HG03565 (cell line): ENCODE measurements around the gene WFDC1.
"Not testable (repeated sequence)": the region's sequence is repeated elsewhere in the genome, so short reads cannot be mapped to it uniquely, and the experiment has no call there.

Experiments used
- ATAC-seq: cut with Tn5 transposase; IDR thresholded peaks from one replicate; pipeline ENCODE4 v1.9.1; 2021; ENCODE audit warnings: mild to moderate bottlenecking, moderate library complexity; ENCODE audit not compliant: unreplicated experiment

WFDC1 gene

DNA sequence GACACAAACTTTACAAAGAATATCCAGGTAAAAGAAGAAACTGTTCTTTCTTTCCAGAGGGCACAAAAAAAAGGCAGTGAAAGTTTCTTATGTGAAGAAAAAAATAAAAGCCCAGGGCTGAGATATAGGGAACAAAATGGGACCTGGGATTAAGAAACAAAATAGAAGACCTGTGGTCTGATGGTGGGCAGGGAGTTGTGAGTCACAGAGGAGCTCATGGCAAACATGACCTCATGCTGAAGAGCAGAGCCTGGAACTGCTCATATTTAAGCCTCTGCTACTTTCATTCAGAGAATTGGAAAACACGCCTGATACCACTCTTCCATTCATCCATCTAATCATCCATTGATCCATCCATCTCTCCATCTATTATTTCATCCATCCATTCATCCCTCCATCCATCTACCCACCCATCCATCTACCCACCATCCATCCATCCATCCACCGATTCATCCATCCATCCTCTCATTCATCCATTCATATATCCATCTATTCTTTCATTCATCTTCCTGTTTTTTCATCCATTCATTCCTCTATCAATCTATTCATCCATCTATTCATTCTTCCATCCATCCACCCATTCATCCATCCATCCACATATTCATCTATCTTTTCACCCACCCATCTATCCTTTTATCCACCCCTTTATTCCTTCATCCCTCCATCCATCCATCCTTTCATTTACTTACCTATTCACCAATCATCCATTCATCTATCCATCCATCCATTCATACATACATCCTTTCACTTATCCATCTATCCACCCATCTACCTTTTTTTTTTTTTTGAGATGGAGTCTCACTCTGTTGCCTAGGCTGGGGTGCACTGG, 30.0 kb downstream of the WFDC1 start:
- no peak for ATAC-seq

DNA sequence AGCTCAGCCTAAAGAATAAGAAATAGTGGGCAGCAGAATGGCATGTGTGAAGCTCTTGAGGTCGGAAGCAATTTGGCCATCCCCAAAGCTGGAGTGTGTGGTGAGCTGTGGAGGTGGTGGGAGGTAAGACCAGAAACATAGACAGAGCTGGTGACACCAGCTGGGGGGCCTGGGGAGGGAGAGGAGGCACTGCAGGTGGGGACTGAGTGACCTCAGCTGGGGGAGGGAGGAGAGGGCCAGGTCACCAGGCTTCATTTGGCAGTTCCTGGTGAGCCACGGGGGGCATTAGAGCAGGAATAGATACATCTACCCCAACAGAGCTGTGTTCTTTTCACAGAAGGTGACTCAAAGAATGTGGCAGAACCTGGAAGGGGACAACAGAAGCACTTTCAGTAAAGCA, 31.9 kb downstream of the WFDC1 start:
- ATAC-seq: no peak

DNA sequence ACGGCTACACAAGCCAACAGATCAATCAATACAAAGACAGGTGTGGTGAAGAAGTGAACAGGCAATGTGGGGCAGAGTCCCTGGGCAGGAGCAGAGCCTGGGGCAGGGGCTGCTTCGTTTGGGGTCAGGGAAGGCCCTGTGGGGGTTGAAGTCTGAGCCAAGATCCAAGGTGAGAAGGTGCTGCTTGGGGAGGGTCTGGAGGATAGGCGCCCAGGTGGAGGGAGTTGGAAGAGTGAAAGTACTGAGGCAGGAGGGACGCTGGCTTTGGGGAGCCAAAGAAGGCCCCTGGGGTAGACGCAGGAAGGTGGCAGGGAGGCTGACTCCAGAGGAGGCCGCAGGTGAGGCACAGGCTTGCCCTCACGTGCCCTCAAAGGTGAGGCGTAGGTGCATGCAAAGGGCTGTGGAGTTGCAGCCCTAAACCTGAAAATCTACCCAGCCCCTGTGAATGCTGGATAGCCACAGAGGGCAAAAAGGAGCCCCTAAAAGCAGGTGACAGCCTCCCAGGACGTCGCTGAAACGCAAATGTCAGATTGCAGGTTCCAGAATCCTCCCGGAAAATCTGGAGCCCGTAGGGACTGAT, 33.3 kb downstream of the WFDC1 start:
- no peak for ATAC-seq

DNA sequence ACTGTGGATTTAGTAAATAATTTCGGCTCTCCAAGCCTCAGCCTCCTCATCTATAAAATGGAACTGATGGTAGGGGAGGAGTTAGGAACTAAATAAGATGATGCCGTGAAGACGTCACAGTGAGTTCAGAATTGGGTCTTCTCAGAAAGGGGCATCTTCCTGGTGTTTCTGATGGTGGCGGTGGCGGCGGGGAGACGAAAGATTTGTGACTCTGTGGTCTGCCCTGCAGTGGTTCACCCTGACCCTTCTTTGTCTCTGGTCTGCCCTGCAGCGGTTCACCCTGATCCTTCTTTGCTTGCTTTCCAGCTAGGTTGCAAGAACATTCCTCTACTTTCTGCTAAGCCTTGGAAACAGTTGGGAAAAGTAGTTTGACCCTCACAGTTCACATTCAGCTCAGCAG, 34.3 kb downstream of the WFDC1 start:
- no peak for ATAC-seq

DNA sequence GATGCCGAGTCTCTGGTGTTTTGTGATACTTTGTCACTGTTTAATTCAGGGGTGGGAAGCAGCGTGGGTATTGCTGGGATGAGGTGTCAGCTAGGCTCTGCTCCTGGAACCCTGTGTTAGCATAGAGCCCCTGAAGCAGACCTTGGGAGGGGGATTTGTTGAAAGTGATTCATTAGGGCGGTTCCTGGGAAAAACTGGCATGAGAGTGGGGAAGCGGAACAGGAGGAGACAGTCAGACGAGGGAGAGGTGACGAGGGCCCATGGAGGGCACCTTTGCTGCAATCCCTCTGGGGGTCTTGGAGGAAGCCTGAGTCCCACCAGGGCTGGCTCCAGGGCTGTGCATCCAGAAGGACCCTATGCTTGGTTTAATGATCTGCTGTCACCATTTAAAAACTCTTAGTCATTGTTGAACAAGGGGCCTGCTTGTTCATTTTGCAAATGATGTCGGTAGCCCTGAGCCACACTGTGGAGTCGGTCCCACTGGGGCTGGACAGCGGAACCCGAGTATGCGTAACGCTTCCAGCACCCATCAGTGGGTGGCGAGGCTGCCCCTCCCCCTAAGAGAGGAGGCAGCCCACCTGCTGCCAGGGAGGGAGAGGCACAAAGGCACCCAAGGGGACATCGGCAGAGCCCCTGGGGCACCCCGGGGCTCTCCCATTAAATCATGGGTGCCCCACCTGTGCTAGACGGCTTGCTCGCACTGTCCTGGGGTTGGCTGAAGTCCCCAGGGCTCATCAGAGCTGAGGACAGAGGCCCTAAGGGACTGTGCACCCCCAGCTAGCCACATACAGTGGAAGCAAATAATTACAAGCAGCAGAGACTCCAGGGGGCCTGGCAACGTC, 35.4 kb downstream of the WFDC1 start:
- ATAC-seq: no peak

DNA sequence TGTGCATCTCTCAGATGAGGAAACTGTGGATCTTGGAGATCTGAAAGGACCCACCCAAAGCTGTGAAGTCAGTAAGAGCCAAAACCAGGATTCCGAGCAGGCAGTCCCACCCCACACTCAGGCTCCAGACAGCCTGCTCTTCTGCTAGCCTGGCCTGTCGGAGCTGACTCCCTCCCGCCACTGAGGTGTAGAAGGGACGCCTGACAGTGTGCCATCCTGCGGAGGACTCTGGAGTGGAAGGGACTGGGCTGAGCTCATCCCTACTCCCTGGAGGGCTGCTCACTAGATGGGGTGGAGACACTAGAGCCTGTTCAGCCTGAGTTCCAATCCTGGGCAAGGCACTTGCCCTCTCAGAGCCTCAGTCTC, 36.0 kb downstream of the WFDC1 start:
- ATAC-seq: no peak

DNA sequence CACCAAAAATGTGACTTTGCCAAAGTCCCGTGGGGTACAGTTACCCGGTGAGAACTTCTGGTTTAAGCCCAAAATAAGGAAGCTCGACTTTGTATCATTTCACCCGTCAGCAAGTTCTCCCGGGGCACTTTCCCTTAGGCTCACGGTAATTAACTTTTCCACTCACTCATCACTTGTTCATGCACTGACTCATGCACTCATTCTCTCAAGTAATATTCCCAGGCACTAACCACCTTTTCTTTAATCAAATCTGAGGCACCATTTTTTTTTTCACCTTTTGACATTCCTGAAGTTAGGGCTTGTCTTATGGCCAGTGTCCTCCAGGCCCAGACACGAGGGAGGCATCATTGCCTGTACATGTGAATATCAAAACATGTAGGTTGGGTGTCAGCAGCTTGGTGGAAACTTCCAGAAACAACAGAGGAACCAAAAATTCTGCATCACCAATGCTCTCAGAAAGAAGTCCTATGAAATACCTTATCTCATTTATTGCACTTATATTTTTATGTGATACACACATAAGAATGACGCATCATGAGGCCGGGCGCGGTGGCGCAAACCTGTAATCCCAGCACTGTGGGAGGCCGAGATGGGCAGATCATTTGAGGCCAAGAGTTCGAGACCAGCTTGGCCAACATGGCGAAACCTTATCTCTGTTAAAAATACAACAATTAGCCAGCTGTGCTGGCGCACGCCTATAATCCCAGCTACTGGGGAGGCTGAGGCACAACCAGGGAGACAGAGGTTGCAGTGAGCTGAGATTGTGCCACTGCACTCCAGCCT, 37.5 kb downstream of the WFDC1 start:
- no peak for ATAC-seq

DNA sequence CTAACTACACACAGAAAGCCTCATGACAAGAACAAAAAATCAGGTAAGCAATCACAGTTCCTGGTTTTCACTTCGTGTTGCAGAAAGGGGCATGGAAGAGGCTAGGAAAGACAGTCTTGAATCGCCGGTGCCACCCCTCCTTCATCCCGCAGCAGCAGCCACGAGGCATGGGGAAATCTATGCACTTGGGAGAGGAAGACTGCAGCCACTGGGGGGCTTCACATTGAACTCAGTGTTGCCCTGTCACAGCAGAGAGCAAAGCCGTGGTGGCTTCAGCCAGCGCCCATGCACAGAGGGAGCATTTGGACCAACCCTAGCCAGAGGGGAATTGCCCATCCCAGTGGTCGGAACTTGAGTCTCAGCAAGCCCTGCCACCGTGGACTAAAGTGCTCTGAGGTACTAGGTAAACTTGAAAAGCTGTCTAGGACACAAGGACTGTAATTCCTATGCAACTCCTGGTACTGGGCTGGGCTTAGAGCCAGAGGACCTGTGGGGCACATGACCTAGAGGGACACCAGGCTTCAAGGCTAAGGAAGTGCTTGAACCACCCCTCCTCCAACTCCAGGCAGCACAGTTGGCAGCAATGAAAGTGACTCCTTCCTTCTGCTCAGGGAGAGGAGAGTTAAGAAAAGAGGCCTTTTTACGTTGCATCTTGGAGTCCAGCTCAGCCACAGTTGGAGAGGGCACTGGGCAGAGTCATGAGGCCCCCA, 38.5 kb downstream of the WFDC1 start:
- ATAC-seq: no peak

DNA sequence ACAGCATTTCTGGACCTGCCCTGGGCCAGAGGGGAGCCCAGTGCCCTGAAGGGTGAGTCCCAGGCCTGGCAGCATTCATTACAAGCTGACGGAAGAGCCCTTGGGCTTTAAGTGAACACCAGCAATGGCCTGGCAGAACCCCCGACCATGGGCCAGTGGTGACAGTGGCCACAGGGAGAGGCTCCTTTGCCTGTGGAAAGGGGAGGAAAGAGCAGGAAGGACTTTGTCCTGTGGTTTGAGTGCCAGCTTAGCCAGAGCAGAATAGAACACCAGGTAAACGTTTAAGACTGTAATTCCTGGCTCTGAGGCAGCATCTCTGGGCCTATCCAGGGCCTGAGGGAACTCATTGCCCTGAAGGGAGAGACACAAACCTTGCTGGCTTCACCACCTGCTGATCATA, 39.4 kb downstream of the WFDC1 start:
- ATAC-seq: no peak

DNA sequence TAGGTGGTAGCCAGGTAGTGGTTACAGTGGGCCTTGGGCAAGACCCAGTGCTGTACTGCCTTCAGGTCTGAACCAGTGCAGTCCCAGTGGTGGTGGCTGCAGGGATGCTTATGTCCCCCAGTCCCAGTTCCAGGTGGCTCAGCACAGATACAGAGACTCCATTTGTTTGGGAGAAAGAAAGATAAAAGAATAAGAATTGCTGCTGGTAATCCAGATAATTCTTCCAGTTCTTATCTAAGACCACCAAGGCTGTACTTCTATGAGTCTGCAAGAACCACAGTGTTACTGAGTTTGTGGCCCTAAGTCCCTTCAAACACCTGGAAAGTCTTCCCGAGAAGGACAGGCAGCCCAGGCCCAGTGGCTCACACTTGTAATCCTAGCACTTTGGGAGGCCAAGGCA, 39.8 kb downstream of the WFDC1 start:
- no peak for ATAC-seq

DNA sequence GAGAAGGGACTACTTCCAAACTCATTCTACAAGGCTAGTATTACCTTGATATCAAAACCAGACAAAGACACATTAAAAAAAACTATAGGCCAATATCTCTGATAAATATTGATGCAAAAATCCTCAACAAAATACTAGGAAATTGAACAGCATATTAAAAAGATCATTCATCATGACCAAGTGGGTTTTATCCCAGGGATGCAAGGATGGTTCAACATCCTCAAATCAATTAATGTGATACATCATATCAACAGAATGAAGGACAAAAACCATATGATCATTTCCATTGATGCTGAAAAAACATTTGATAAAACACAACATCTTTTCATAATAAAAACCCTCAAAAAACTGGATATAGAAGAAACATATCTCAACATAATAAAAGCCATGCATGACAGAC, 42.6 kb downstream of the WFDC1 start:
- ATAC-seq: not testable (repeated sequence)

DNA sequence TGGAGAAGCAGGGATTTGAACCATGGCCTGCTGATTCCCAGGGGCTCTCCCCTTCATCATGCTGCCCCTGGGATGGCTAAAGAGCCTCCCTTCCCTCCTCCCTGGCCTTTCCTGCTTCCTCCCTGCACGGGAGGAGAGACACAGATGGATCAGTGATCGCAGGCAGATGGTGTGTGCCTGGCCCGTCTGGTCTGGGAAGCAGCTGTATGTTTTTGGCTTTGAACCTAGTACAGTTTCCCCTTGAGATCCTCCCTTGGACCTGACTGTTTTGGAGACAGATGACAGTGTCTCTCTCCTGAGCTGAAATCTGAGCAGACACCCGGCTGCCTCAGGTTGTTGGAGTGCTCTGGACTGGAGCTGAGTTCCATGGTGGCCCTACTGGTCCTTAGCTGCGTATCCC, 44.6 kb downstream of the WFDC1 start:
- ATAC-seq: no peak

DNA sequence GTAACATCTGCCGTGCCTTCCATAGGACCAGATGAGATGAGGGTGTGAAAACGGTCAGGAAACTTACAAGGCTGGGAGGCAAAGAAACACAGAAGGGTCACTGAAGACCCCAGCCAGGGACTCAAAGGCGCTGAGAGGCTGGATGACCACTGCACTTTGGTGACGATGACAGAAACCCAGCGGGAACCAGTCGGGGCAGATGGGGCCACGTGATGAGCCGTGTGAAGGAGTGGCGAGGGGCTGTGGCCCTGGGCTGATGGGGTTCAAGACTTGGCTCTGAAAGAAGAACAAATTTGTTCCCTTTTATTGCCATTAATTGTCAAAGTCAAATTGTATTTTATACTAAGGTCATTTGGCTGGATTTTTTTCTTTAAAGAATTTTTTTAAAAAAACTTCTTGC, 45.1 kb downstream of the WFDC1 start:
- no peak for ATAC-seq

DNA sequence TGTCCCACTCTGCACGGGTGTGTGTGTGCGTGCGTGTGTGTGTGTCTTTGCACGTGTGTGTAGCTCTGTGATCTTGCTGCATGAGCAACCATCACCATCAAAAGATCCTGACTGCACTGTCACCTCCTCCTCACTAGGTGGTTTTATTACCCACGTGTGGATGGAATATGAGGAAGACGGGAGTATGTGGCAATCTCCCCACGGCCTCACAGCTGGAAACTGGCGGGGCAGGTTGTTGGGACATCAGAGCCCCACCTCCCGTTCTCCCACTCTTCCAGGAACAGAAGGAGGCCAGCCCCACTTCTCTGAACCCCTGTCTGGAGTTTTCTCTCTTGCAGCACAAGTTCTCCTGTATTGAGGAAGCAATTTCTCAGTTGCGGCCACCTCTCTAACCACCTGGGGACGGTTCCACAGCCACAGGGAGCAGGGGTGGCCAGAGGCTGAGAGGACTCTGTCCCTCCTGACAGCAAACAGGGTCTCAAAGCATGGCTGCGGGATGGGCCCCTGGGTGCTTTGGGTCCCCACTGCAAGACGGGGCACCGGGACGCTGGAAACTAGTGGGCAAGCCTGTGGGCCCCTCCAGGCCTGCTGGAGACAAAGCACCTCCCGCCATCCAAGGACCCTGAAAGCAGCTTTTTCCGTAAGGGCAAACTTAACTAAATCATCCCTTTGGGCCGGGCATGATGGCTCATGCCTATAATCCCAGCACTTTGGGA, 45.8 kb downstream of the WFDC1 start:
- no peak for ATAC-seq

DNA sequence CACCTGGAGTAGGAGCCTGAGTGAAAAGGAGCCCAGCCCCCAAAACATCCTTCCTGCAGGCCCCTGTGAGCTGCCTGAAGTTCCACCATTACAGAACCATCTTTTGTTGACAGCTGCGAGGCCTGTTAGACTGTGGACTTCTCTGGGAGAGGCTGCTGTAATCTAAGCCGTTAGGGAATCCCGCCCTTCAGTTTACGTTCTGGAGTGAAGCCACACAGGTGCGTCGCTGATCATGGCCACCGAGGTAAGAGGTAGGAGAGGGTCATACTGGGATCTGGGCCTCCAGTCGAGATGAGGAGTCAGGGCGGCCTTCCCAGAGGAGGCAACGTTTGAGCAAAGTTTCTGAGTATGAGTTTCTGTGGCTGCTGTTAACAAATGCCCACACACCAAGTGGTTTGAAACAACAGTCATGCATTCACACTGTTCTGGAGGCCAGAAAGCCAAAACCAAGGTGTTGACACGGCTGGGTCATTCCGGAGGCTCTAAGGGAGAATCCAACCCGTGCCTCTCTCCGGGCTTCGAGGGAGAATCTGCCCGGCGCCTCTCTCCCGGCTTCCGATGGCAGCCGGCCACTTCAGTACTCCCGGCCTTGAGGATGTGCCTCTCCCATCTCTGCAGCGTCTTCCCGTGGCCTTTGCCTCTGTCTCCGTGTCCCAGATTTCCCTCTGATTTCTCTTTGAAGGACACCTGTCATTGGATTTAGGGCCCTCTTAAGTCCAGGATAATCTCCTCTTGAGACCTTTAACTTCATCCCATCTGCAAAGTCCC, 47.0 kb downstream of the WFDC1 start:
- ATAC-seq: no peak

DNA sequence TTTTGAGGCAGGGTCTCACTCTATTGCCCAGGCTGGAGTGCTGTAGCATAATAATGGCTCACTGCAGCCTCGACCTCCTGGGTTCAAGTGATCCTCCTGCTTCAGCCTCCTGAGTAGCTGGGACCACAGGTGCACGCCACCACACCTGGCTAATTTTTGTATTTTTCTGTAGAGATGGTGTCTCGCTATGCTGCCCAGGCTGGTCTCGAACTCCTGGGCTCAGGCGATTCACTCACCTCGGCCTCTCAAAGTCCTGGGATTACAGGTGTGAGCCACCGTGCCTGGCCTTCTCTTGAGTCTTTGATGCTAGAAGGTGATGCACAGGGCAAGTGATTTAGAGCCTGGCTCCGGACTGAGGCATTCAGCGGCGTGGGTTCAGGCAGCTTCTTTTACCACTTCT, 49.1 kb downstream of the WFDC1 start:
- not testable (repeated sequence) for ATAC-seq

DNA sequence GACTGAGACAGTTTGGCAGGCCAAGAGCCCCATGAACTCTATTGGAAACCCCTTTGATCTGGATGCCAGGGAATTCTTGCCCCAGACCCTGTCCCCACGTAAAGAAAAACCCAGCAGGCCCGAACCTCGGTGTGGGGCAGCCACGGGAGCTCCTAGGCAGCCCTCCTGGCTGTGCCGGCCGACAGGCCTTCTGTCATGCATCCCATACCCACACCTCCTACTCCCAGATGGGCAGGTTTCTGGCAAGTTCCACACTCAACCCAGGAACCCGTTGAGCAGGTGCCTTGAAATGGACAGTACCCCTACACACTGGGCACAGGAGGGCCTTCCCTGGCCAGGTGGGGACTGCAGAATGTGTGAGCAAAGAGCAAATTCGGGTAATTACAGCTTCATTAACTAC, 50.1 kb downstream of the WFDC1 start:
- ATAC-seq: no peak

DNA sequence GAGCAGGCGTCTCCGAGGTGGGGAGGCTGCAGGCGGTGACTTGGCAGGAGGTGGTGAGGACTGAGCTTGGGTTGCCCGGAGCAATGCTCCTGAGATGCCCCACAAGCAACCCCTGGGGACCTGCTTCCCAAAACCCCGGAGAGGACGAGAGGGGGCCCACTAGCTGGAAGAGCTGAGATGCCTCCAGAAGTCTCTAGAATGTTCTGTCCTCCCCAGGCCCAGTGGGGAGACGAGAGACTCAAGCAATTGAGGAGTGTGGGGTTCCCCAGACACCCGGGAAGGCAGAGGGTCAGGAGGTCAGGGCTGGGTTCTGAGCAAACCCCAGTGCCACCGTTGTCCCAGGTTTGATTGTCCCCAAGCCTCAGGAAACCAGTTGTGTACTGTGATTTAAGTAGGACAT, 52.5 kb downstream of the WFDC1 start:
- ATAC-seq: no peak

DNA sequence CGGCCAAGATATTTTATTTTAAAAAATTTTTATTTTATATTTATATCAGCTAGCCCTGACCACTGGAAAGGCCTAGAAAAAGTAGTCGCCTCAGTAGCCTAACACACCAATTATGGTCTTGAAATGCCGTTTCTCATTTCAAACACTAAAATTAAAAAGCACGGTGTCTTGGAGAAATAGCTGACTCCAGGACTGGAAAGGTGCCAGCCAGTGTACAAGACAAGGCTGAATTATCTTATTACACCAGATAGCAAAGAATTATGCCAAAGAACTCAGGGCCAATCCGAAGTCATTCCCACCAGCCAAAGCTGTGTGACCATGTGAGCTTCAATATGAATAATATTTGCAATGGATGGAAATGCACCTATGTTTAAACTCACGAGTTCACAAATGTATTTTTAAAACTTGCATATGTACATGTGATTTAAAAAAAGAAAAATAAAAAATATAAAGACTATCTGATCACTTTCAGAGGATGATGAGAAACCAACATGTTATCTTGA, 53.8 kb downstream of the WFDC1 start:
- ATAC-seq: no peak
